HepG2 (cell line): ENCODE data around the gene MAT2A. TPM values are rescaled to one million over a fixed set of nuclear protein-coding genes. Genes with fewer than 3 reads are reported as not detected.

Experiments used
- ARNT2 ChIP-seq: sonication (generic); formaldehyde crosslinking; IDR thresholded peaks from 2 replicates; pipeline ENCODE4 v1.8.0; 2022; ENCODE audit warnings: mild to moderate bottlenecking, low read depth, missing genetic modification reagents, moderate library complexity
- CSRNP2 ChIP-seq: sonication (generic); formaldehyde crosslinking; conservative IDR thresholded peaks from 2 replicates; pipeline ENCODE4 v1.8.0; 2022; ENCODE audit warnings: low read depth, missing genetic modification reagents
- RBM39 ChIP-seq: fragments of 200-400 bp; formaldehyde crosslinking; IDR thresholded peaks from one replicate; pipeline ENCODE4 v1.6.1; 2018; ENCODE audit warnings: antibody characterized with exemption, mild to moderate bottlenecking, low read depth, low read length; ENCODE audit not compliant: poor library complexity, severe bottlenecking
- SP5 ChIP-seq: IDR thresholded peaks from 2 replicates; pipeline ENCODE4 v1.6.1; 2016; ENCODE audit warnings: low read depth, borderline replicate concordance
- ZBTB10 ChIP-seq: sonication (generic); formaldehyde crosslinking; IDR thresholded peaks from 2 replicates; pipeline ENCODE4 v1.4.0; 2020; ENCODE audit warnings: missing genetic modification reagents, borderline replicate concordance
- ZNF292 ChIP-seq: sonication (generic); formaldehyde crosslinking; IDR thresholded peaks from 2 replicates; pipeline ENCODE4 v1.8.1; 2022; ENCODE audit warnings: mild to moderate bottlenecking, low read depth, missing genetic modification reagents, borderline replicate concordance
- ZNF44 ChIP-seq: sonication (generic); formaldehyde crosslinking; IDR thresholded peaks from 2 replicates; pipeline ENCODE4 v1.5.1; 2020; ENCODE audit warnings: mild to moderate bottlenecking, missing genetic modification reagents
- ZNF549 ChIP-seq: sonication (generic); formaldehyde crosslinking; IDR thresholded peaks from 2 replicates; pipeline ENCODE4 v1.5.0; 2020; ENCODE audit warnings: missing genetic modification reagents
- ZNF652 ChIP-seq: IDR thresholded peaks from 2 replicates; pipeline ENCODE4 v1.6.1; 2016; ENCODE audit warnings: low read depth, borderline replicate concordance
- ZNF749 ChIP-seq: sonication (generic); formaldehyde crosslinking; IDR thresholded peaks from 2 replicates; pipeline ENCODE4 v1.8.0; 2022; ENCODE audit warnings: mild to moderate bottlenecking, missing genetic modification reagents, moderate library complexity, borderline replicate concordance
- polyA plus RNA-seq, 8 experiments: library from polyadenylated mRNA; depleted of rRNA in 3 of 8; stranded (reverse) in 7 of 8; unstranded in 1 of 8; fragments of >200 nt; fragmentation: Illumina TruSeq in 4 of 8; extraction: Trizol in 4 of 8; gene quantifications; 2 replicates each; pipeline versions ENCODE4 v1.2.1 to v1.2.3, GENCODE V29; 2011 to 2016; ENCODE audit warnings: low read depth in 4 of 8, missing spikeins in 1 of 8, mixed read lengths in 1 of 8; ENCODE audit not compliant: insufficient read depth in 1 of 8
- total RNA-seq, 5 experiments: library from RNA; depleted of rRNA; stranded (reverse); fragments of >200 nt; fragmentation: Illumina TruSeq; extraction: Trizol; gene quantifications; 2 replicates each; pipeline ENCODE4 v1.2.3, GENCODE V29; 2016; ENCODE audit warnings: low read depth in 1 of 5
- TF ChIP-seq, protein P1 (sequence below): sonication (generic); formaldehyde crosslinking; conservative IDR thresholded peaks from 2 replicates; pipeline ENCODE4 v1.5.0; 2020; ENCODE audit warnings: missing genetic modification reagents
- TF ChIP-seq, protein P2 (sequence below): sonication (generic); formaldehyde crosslinking; IDR thresholded peaks from 2 replicates; pipeline ENCODE4 v1.8.1; 2023; ENCODE audit warnings: mild to moderate bottlenecking, missing genetic modification reagents

The MAT2A gene
- total and polyA plus RNA-seq, 2 of the 13 experiments (the other 11 are each of a cell fraction or from before 2014, with no cell fraction given) = 155 to 331 TPM

DNA sequence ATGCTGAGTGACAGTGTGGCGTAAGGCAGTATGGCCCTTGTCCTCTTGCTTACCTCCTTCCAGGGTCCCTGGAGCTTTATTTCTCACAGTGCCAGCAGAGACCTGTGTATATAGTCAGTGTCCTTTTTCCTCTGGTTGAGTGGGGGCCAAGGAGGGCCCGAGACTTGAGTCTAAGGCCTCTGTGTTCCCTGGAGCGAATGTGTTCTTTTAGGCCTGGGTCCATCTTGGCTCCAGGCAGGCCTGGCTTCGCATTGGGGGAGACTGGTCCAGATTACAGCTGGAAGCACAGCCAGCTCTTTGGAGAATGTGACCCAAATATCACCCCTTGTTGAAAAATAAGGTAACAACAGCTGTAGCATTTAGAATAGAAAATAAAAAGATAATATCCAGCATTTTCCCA is 50.2 kb downstream of the MAT2A start (continued):
- TF ChIP-seq, protein P1, sequence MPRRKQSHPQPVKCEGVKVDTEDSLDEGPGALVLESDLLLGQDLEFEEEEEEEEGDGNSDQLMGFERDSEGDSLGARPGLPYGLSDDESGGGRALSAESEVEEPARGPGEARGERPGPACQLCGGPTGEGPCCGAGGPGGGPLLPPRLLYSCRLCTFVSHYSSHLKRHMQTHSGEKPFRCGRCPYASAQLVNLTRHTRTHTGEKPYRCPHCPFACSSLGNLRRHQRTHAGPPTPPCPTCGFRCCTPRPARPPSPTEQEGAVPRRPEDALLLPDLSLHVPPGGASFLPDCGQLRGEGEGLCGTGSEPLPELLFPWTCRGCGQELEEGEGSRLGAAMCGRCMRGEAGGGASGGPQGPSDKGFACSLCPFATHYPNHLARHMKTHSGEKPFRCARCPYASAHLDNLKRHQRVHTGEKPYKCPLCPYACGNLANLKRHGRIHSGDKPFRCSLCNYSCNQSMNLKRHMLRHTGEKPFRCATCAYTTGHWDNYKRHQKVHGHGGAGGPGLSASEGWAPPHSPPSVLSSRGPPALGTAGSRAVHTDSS (CRISPR knock-in tag) = no peak
- no peak for TF ChIP-seq ZNF292
- TF ChIP-seq RBM39 = no peak
- TF ChIP-seq ZBTB10 (CRISPR knock-in tag) = no peak
- TF ChIP-seq ZNF44 = no peak
- no peak for TF ChIP-seq CSRNP2 (CRISPR knock-in tag)
- TF ChIP-seq SP5 (CRISPR knock-in tag) = no peak
- TF ChIP-seq, protein P2, sequence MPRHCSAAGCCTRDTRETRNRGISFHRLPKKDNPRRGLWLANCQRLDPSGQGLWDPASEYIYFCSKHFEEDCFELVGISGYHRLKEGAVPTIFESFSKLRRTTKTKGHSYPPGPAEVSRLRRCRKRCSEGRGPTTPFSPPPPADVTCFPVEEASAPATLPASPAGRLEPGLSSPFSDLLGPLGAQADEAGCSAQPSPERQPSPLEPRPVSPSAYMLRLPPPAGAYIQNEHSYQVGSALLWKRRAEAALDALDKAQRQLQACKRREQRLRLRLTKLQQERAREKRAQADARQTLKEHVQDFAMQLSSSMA (CRISPR knock-in tag) = no peak
- TF ChIP-seq ZNF749 (CRISPR knock-in tag) = no peak
- no peak for TF ChIP-seq ZNF652 (CRISPR knock-in tag)
- no peak for TF ChIP-seq ZNF549
- no peak for TF ChIP-seq ARNT2 (CRISPR knock-in tag)
- TF ChIP-seq, all 625 proteins: peak for 0
